Measurements from ENCODE around the gene KRTAP4-5.

GRCh38 chr17:41121742-41122141 is 27.9 kb downstream of the KRTAP4-5 start:
- TF ChIP-seq EZH2 (IDR thresholded peaks at IDR 0.05; ENCODE audit: insufficient read depth, poor library complexity, severe bottlenecking) (no peak), EZH2phosphoT487 (IDR thresholded peaks at IDR 0.05; ENCODE audit: insufficient read depth, low read depth) (no peak)

Measured in GM23248 (cell line).